Measurements from ENCODE around the gene AOPEP. TPM values are rescaled to one million over a fixed set of nuclear protein-coding genes. Genes with fewer than 3 reads are reported as not detected.

The AOPEP gene
- total and polyA plus RNA-seq, 7 donors = 28.0 to 490 (median 184) TPM

- H3K4me1 ChIP-seq = no peaks in the 10 kb centered on the region
- H3K36me3 ChIP-seq = no peaks in the 10 kb centered on the region
- H3K27me3 ChIP-seq = no peaks in the 10 kb centered on the region
- H3K9me3 ChIP-seq = no peaks in the 10 kb centered on the region
- no peak for DNase-seq
- H3K27ac ChIP-seq = no peak overlapping the region
- H3K4me3 ChIP-seq = no peak overlapping the region
- TF ChIP-seq CTCF (IDR thresholded peaks at IDR 0.05) (no peak), POLR2A (IDR thresholded peaks at IDR 0.05) (no peak), EP300 (IDR thresholded peaks at IDR 0.05) (no peak), POLR2AphosphoS5 (IDR thresholded peaks at IDR 0.05) (no peak)
- WGBS, 2 donors = 88 to 94% methylated on average over 9 of the region's 9 CpGs
- intact Hi-C loops (cut with DNase I) = no loop called here
Measured at GRCh38 chr9:94980947-94981722, 254.6 kb downstream of the AOPEP start.

- no peaks in the 10 kb centered on the region for H3K4me1 ChIP-seq
Measured at GRCh38 chr9:94981723-94982090, 255.2 kb downstream of the AOPEP start.

GRCh38 chr9:94982211-94982610 is 255.7 kb downstream of the AOPEP start:
- Histone ChIP-seq H3K4me3 (no peak overlapping the region), H3K36me3 (no peaks in the 10 kb centered on the region), H3K4me1 (no peaks in the 10 kb centered on the region), H3K27ac (no peak overlapping the region), H3K27me3 (no peaks in the 10 kb centered on the region), H3K9me3 (no peaks in the 10 kb centered on the region)
- intact Hi-C loops (cut with DNase I) = no loop called here
- TF ChIP-seq EP300 (IDR thresholded peaks at IDR 0.05) (no peak), POLR2A (IDR thresholded peaks at IDR 0.05) (no peak), POLR2AphosphoS5 (IDR thresholded peaks at IDR 0.05) (no peak)
- WGBS, 2 donors = 86 to 92% methylated on average over 6 of the region's 6 CpGs
- DNase-seq = no peak

More at GRCh38 chr9:94981723-94982090, 255.2 kb downstream of the AOPEP start:
- Histone ChIP-seq H3K9me3 (no peaks in the 10 kb centered on the region), H3K4me3 (no peak overlapping the region), H3K27ac (no peak overlapping the region), H3K36me3 (no peaks in the 10 kb centered on the region), H3K27me3 (no peaks in the 10 kb centered on the region)
- no peak for DNase-seq
- intact Hi-C loops (cut with DNase I) = no loop called here
- WGBS, 2 donors = 86 to 92% methylated on average over 3 of the region's 3 CpGs
- no peak for TF ChIP-seq POLR2A (IDR thresholded peaks at IDR 0.05)
- no peak for TF ChIP-seq POLR2AphosphoS5 (IDR thresholded peaks at IDR 0.05)
- TF ChIP-seq CTCF (IDR thresholded peaks at IDR 0.05) = no peak
- TF ChIP-seq EP300 (IDR thresholded peaks at IDR 0.05) = no peak

GRCh38 chr9:94983552-94983951 is 257.1 kb downstream of the AOPEP start:
- intact Hi-C loops (cut with DNase I) = no loop called here

More at GRCh38 chr9:94983552-94983951, 257.1 kb downstream of the AOPEP start:
- no peaks in the 10 kb centered on the region for H3K27me3 ChIP-seq
- no peak overlapping the region for H3K4me3 ChIP-seq
- H3K36me3 ChIP-seq = no peaks in the 10 kb centered on the region
- no peaks in the 10 kb centered on the region for H3K4me1 ChIP-seq
- WGBS, 2 donors = 29 to 82% methylated on average over 6 of the region's 6 CpGs
- TF ChIP-seq CTCF (IDR thresholded peaks at IDR 0.05) (no peak), POLR2AphosphoS5 (IDR thresholded peaks at IDR 0.05) (no peak), POLR2A (IDR thresholded peaks at IDR 0.05) (no peak), EP300 (IDR thresholded peaks at IDR 0.05) (no peak)
- no peak for DNase-seq
- H3K9me3 ChIP-seq = no peaks in the 10 kb centered on the region
- no peak overlapping the region for H3K27ac ChIP-seq

Data from sigmoid colon (tissue), 7 donors.